ENCODE measurements around the gene PANK1. TPM values are rescaled to one million over a fixed set of nuclear protein-coding genes. Genes with fewer than 3 reads are reported as not detected.

PANK1 gene
- total RNA-seq, result 9.8 and 12.3 TPM in 2 replicates

GRCh38 chr10:89644967-89645741, at the start of gene PANK1:
Gene PANK1, minus strand, starts transcription at chr10:89645242. Its CDS starts 351 bp downstream, at chr10:89644891.

DNA sequence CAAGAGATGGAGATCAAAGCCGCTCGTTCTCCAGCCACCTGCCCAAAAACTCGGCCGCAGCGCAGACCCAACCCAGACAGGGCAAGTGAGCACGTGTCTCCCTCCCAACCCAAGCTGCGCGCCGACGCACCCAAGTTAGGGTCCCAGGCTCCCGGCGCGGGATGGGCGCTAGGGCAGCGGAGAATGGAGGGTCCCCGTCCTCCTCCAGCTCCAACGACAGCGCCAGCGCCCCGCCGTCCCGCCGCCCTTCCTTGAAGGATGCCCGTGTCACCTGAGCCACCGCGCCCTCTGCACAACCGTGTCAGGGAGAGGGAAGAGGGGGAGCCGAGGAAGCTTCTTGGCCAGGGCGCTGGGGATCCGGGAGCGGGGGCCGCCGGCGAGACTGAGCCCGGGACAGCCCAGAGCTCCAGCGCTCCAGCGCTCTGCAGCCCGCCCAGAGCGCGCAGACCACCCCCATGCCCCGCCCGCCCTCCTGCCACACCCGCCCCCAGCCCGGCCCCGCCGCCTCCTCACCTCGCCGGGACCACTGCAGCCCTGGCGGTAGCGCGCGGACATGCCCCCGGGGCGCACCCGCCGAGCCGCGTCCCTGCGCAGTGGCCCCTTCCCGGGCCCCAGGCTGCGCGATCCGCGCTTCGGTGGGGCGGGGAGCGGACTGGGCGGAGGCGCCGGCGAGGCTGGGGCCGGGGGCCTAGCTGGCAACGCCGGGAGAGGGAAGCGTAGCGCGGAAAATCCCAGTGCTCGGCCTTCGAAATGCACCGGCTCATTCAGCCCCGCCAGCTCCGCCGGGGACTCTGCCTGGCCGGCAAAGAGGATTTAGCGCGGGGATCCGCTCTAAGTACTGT, 109.7 kb downstream of the PANK1 start, which contains the start of gene SLC16A12:
SLC16A12 (minus strand) TSS at position 424 of the 842 bp plus-strand sequence. CDS start 73,016 bp downstream, outside the sequence.

Other genes starting within 250 kb of the PANK1 start
- gene IFIT5, start 230.7 kb downstream of the PANK1 start, total RNA-seq, result 18.4 and 19.7 TPM in 2 replicates
- gene SLC16A12, start 109.6 kb downstream of the PANK1 start, total RNA-seq, result 0.14 TPM in 1 of 2 replicates, not detected in the other
- gene KIF20B, start 56.3 kb upstream of the PANK1 start, total RNA-seq, result 3.6 and 13.6 TPM in 2 replicates